LNCAP (cell line): Measurements from ENCODE around the gene AP3M1.

Source experiments
- TF ChIP-seq, protein P1 (sequence below): fragments of 450-650 bp; IDR thresholded peaks from 2 replicates; pipeline ENCODE4 v1.5.1; 2017; ENCODE audit warnings: mild to moderate bottlenecking

AP3M1 gene

DNA sequence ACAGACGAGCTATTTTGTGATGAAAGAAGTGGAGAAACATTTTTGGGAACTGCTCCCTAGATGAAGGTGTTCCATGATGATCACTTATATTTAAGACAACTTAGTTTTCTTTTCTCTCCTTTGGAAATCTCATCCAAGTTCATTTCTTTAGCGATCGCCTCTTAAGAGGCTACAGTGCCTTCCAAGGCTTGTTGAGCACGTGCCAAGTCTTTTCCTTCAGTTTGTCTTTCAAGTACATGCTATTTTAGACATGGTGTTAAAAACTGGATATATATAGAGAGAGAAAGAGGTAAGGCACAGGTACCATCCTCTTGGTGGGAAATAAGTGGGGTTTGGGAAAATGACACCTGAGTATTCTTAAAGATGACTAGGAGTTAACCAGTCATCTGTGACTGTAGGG lies 3.0 kb upstream of the AP3M1 start:
- TF ChIP-seq, protein P1, sequence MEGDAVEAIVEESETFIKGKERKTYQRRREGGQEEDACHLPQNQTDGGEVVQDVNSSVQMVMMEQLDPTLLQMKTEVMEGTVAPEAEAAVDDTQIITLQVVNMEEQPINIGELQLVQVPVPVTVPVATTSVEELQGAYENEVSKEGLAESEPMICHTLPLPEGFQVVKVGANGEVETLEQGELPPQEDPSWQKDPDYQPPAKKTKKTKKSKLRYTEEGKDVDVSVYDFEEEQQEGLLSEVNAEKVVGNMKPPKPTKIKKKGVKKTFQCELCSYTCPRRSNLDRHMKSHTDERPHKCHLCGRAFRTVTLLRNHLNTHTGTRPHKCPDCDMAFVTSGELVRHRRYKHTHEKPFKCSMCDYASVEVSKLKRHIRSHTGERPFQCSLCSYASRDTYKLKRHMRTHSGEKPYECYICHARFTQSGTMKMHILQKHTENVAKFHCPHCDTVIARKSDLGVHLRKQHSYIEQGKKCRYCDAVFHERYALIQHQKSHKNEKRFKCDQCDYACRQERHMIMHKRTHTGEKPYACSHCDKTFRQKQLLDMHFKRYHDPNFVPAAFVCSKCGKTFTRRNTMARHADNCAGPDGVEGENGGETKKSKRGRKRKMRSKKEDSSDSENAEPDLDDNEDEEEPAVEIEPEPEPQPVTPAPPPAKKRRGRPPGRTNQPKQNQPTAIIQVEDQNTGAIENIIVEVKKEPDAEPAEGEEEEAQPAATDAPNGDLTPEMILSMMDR, result no peak

DNA sequence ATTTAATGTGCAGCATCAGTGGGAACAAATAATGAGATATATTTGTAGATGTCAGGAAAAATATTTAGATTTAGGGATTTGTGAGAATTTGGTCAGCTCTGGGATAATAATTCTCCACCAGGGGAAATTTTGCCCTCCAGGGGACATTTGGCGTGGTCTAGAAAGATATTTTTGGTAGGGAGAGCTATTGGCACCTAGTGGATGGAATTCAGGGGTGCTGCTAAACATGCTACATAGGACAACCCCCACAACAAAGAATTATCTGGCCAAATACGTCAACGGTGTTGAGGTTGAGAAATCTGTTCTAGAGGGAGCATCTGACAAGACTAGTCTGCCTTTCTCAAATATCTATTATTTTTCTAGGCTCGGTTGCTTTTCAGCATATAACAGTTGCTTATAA lies 2.5 kb upstream of the AP3M1 start:
- TF ChIP-seq, protein P1, result no peak

DNA sequence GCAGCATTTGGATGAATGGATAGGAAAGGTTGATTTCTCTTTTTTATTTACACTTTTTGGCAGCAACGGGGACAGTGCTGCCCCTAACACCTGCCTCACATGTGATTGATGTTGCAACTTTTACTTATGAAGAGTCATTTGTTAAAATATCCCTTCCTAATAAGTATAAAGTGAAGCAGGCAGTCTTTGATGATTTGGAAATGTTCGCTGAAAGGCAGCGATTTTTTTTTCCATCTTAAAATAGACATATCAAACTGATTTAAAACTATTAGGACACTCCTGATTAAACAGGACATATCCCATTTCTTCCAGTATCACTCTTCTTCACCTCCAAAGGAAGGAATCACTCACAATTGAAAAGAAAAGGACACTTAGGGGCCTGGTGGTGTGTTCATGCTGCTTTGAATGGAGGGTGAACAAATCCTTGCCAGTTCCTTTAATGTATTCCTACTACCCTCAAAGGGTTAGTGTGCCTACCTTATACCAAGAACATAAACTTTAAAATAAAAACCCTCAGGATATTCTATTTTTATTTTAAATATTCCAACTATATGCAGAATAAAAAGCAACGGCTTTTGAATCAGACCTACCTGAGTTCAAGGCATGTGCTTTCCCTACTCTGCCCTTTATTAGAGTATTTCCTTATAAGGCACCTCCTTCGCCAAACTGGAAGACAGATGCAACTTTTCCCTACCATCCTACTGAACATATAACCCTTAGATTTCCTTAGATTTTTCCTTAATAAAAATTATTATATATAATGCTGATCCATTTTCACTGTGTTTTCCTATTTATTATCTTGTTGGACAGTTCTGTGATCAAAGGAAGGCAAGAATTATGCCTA lies 1.5 kb upstream of the AP3M1 start:
- TF ChIP-seq, protein P1, result no peak

DNA sequence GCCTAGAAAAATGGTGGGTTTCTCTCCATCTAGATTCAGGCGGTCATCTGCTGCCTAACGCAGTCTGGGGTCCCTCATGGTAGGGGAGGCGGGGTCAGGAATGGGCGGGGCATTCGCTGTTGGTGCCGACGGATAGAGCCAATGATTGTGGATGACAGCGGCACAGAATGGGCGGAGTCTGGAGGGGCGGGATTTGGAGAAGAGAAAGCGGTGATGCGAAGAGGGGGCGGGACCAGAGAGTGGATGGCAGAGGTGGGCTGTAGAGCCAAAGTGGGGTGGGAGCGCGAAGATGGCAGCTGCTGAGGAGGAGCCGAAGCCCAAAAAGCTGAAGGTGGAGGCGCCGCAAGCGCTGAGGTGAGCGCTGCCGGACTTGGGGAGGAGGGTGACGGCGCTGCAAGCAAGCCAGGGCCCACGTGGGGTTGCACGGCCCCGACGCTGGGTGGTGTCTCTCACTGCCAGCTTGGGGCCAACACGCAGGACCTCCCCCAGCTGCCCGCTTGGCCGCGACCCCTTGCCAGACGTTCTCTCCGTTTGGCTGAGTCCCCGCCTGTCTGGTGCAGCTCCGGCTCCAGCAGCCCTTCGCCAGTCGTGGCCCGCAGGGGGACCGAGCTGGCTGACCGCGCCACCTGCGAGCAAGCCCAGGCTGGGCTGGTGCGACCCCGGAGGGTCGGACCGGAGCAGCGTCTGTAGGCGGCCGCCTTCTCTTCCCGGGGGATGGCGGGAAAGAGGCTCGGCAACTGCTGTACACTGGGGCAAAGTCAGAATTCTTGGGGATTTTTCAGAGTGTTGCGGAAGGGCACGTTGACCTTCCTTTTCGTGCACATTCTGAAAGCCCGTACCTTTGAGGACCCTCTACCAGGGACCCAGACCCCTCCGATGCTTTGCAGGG lies 606 bp upstream of the AP3M1 start, which contains the start of gene ADK:
TSS of gene ADK (plus strand) at position 232 of the 889 bp plus-strand sequence. CDS start at position 290, 58 bp downstream.
- TF ChIP-seq, protein P1, result peak; percentile 29; the same call in 1 of the 2 replicates

DNA sequence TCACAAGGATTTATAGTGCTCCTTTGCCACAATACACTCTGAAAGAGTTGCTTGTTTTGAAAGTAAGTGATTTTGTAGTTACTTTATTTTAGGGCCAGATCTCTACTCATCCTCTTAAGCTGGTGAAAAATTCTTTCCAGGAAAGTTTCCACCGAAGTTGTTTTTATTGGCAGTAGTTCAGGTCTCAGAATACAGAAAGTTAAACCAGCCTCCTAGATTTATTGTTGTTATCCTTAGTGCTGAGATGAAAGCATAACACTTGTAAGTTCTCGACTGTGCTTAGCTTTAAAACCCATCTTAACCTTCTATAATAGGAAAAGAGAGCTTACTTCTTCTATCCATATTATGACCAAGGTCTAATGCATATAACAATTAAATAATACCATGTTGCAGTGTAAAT lies 5.5 kb downstream of the AP3M1 start:
- TF ChIP-seq, protein P1, result no peak

DNA sequence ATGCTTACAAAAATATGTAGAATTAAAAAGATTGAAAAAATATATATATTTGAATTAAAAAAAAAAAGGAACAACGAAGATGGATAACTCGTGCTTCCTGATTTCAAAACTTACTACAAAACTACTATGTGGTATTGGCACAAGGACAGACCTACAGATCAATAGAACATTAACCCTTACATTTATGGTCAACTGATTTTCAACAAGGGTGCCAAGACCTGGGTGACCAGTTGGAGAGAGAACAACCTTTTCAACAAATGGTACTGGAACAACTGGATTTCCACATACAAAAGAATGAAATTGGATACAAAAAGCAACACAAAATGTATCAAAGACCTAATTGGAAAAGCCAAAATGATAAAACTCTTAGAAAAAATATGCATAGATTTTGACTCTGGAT lies 10.1 kb downstream of the AP3M1 start:
- TF ChIP-seq, protein P1, result no peak

DNA sequence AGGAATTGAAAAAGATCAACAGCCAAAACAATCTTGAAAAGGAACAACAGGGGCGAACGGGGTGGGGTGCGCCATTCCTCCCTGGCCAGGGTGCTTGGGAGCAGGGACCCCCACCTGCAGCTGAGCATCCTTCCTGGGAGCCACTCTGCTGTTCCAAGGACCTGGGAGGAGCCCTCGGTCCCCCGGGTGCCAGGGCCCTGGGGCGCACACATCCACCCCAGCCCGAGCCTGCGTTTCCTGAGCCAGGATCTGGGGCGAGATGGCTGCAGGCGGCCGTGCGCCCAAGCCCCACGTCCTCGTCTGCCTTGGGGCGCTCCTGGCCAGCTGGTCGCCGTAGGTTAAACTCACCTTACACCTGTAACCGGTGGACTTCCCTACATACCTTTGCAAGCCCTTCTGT lies 10.6 kb downstream of the AP3M1 start:
- TF ChIP-seq, protein P1, result no peak
